Measurements from ENCODE around the gene MRPS23.

MRPS23 gene

GRCh38 chr17:57811638-57812280 lies 38.1 kb downstream of the MRPS23 start (continued):
- TF ChIP-seq, protein P1, sequence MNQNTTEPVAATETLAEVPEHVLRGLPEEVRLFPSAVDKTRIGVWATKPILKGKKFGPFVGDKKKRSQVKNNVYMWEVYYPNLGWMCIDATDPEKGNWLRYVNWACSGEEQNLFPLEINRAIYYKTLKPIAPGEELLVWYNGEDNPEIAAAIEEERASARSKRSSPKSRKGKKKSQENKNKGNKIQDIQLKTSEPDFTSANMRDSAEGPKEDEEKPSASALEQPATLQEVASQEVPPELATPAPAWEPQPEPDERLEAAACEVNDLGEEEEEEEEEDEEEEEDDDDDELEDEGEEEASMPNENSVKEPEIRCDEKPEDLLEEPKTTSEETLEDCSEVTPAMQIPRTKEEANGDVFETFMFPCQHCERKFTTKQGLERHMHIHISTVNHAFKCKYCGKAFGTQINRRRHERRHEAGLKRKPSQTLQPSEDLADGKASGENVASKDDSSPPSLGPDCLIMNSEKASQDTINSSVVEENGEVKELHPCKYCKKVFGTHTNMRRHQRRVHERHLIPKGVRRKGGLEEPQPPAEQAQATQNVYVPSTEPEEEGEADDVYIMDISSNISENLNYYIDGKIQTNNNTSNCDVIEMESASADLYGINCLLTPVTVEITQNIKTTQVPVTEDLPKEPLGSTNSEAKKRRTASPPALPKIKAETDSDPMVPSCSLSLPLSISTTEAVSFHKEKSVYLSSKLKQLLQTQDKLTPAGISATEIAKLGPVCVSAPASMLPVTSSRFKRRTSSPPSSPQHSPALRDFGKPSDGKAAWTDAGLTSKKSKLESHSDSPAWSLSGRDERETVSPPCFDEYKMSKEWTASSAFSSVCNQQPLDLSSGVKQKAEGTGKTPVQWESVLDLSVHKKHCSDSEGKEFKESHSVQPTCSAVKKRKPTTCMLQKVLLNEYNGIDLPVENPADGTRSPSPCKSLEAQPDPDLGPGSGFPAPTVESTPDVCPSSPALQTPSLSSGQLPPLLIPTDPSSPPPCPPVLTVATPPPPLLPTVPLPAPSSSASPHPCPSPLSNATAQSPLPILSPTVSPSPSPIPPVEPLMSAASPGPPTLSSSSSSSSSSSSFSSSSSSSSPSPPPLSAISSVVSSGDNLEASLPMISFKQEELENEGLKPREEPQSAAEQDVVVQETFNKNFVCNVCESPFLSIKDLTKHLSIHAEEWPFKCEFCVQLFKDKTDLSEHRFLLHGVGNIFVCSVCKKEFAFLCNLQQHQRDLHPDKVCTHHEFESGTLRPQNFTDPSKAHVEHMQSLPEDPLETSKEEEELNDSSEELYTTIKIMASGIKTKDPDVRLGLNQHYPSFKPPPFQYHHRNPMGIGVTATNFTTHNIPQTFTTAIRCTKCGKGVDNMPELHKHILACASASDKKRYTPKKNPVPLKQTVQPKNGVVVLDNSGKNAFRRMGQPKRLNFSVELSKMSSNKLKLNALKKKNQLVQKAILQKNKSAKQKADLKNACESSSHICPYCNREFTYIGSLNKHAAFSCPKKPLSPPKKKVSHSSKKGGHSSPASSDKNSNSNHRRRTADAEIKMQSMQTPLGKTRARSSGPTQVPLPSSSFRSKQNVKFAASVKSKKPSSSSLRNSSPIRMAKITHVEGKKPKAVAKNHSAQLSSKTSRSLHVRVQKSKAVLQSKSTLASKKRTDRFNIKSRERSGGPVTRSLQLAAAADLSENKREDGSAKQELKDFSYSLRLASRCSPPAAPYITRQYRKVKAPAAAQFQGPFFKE (tag by site-specific recombination; IDR thresholded peaks at IDR 0.05; ENCODE audit: borderline replicate concordance), result no peak
- no peak for TF ChIP-seq ZNF37A (tag by site-specific recombination; IDR thresholded peaks at IDR 0.05)
- TF ChIP-seq, protein P2, sequence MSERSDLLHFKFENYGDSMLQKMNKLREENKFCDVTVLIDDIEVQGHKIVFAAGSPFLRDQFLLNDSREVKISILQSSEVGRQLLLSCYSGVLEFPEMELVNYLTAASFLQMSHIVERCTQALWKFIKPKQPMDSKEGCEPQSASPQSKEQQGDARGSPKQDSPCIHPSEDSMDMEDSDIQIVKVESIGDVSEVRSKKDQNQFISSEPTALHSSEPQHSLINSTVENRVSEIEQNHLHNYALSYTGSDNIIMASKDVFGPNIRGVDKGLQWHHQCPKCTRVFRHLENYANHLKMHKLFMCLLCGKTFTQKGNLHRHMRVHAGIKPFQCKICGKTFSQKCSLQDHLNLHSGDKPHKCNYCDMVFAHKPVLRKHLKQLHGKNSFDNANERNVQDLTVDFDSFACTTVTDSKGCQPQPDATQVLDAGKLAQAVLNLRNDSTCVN (tag by site-specific recombination; optimal IDR thresholded peaks at IDR 0.05), result no peak
- no peak; the same call in 1 of the 2 replicates for TF ChIP-seq GLIS2 (tag by site-specific recombination; IDR thresholded peaks at IDR 0.05)
- TF ChIP-seq ZNF274 (IDR thresholded peaks at IDR 0.05; ENCODE audit: low read length), result no peak
- TF ChIP-seq ZNF274 (tag by site-specific recombination; IDR thresholded peaks at IDR 0.05; ENCODE audit: borderline replicate concordance), result no peak
- TF ChIP-seq ZNF621 (tag by site-specific recombination; IDR thresholded peaks at IDR 0.05), result no peak
- 0 out of 2 replicates have a peak, but pooled peaks have one; percentile 9 for TF ChIP-seq ZNF18 (tag by site-specific recombination; IDR thresholded peaks at IDR 0.05)
- TF ChIP-seq ZBTB44 (tag by site-specific recombination; IDR thresholded peaks at IDR 0.05), result no peak
- no peak for TF ChIP-seq ZBTB11 (tag by site-specific recombination; conservative IDR thresholded peaks at IDR 0.05; ENCODE audit: low read depth)
- TF ChIP-seq, protein P3, sequence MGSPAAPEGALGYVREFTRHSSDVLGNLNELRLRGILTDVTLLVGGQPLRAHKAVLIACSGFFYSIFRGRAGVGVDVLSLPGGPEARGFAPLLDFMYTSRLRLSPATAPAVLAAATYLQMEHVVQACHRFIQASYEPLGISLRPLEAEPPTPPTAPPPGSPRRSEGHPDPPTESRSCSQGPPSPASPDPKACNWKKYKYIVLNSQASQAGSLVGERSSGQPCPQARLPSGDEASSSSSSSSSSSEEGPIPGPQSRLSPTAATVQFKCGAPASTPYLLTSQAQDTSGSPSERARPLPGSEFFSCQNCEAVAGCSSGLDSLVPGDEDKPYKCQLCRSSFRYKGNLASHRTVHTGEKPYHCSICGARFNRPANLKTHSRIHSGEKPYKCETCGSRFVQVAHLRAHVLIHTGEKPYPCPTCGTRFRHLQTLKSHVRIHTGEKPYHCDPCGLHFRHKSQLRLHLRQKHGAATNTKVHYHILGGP (tag by site-specific recombination; IDR thresholded peaks at IDR 0.05), result no peak
- TF ChIP-seq, protein P4, sequence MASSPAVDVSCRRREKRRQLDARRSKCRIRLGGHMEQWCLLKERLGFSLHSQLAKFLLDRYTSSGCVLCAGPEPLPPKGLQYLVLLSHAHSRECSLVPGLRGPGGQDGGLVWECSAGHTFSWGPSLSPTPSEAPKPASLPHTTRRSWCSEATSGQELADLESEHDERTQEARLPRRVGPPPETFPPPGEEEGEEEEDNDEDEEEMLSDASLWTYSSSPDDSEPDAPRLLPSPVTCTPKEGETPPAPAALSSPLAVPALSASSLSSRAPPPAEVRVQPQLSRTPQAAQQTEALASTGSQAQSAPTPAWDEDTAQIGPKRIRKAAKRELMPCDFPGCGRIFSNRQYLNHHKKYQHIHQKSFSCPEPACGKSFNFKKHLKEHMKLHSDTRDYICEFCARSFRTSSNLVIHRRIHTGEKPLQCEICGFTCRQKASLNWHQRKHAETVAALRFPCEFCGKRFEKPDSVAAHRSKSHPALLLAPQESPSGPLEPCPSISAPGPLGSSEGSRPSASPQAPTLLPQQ (tag by site-specific recombination; IDR thresholded peaks at IDR 0.05), result no peak
- TF ChIP-seq ZNF521 (tag by site-specific recombination; IDR thresholded peaks at IDR 0.05), result no peak
- no peak for TF ChIP-seq ZNF624 (tag by site-specific recombination; IDR thresholded peaks at IDR 0.05)
- TF ChIP-seq ZNF558 (tag by site-specific recombination; IDR thresholded peaks at IDR 0.05), result peak; percentile 2; the same call in 1 of the 2 replicates
- TF ChIP-seq ZNF600 (tag by site-specific recombination; IDR thresholded peaks at IDR 0.05), result peak; percentile 29; the same call in 1 of the 2 replicates
- no peak for TF ChIP-seq AEBP2 (tag by site-specific recombination; IDR thresholded peaks at IDR 0.05; ENCODE audit: borderline replicate concordance)
- TF ChIP-seq ZNF302 (tag by site-specific recombination; IDR thresholded peaks at IDR 0.05; ENCODE audit: low read depth), result no peak
- TF ChIP-seq YY2 (tag by site-specific recombination; IDR thresholded peaks at IDR 0.05), result no peak; the same call in 1 of the 2 replicates
- TF ChIP-seq KLF8 (tag by site-specific recombination; IDR thresholded peaks at IDR 0.05), result no peak
